ENCODE data around the gene WDFY4. TPM values are rescaled to one million over a fixed set of nuclear protein-coding genes. Genes with fewer than 3 reads are reported as not detected.

Gene WDFY4
- total and polyA plus RNA-seq, 2 of the 13 experiments (the other 11 are each of a cell fraction or from before 2014, with no cell fraction given): not detected

- no peak for FAIRE-seq
- H3K27me3 ChIP-seq (ENCODE audit: control insufficient read depth in 1 of 2, insufficient read depth in 2 of 2, low read length in 2 of 2): 0 out of 5 replicates have a peak, but pooled peaks cover 0 to 3% of the 10 kb centered on the region in 2 experiments
- no peak overlapping the region for H3K4me2 ChIP-seq (ENCODE audit: low read depth, low read length)
- TF ChIP-seq ZNF781 (CRISPR knock-in tag; IDR thresholded peaks at IDR 0.05; ENCODE audit: borderline replicate concordance, not compliant biosample characterization) (no peak), KAT8 (CRISPR knock-in tag; IDR thresholded peaks at IDR 0.05) (no peak), NR3C1 (CRISPR knock-in tag; IDR thresholded peaks at IDR 0.05) (no peak), GLI4 (CRISPR knock-in tag; IDR thresholded peaks at IDR 0.05; ENCODE audit: borderline replicate concordance) (no peak), HDAC1 (CRISPR knock-in tag; IDR thresholded peaks at IDR 0.05) (no peak), SKI (IDR thresholded peaks at IDR 0.05; ENCODE audit: partially characterized antibody) (no peak), AGO2 (optimal IDR thresholded peaks at IDR 0.05; ENCODE audit: low read depth, low read length) (no peak), GFI1 (CRISPR knock-in tag; IDR thresholded peaks at IDR 0.05; ENCODE audit: borderline replicate concordance) (no peak), PATZ1 (CRISPR knock-in tag; IDR thresholded peaks at IDR 0.05) (no peak), ZBED4 (CRISPR knock-in tag; IDR thresholded peaks at IDR 0.05; ENCODE audit: borderline replicate concordance) (no peak)
- TF ChIP-seq, protein P1, sequence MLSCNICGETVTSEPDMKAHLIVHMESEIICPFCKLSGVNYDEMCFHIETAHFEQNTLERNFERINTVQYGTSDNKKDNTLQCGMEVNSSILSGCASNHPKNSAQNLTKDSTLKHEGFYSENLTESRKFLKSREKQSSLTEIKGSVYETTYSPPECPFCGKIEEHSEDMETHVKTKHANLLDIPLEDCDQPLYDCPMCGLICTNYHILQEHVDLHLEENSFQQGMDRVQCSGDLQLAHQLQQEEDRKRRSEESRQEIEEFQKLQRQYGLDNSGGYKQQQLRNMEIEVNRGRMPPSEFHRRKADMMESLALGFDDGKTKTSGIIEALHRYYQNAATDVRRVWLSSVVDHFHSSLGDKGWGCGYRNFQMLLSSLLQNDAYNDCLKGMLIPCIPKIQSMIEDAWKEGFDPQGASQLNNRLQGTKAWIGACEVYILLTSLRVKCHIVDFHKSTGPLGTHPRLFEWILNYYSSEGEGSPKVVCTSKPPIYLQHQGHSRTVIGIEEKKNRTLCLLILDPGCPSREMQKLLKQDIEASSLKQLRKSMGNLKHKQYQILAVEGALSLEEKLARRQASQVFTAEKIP (CRISPR knock-in tag; IDR thresholded peaks at IDR 0.05; ENCODE audit: borderline replicate concordance): no peak
- TF ChIP-seq, protein P2, sequence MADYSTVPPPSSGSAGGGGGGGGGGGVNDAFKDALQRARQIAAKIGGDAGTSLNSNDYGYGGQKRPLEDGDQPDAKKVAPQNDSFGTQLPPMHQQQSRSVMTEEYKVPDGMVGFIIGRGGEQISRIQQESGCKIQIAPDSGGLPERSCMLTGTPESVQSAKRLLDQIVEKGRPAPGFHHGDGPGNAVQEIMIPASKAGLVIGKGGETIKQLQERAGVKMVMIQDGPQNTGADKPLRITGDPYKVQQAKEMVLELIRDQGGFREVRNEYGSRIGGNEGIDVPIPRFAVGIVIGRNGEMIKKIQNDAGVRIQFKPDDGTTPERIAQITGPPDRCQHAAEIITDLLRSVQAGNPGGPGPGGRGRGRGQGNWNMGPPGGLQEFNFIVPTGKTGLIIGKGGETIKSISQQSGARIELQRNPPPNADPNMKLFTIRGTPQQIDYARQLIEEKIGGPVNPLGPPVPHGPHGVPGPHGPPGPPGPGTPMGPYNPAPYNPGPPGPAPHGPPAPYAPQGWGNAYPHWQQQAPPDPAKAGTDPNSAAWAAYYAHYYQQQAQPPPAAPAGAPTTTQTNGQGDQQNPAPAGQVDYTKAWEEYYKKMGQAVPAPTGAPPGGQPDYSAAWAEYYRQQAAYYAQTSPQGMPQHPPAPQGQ (CRISPR knock-in tag; IDR thresholded peaks at IDR 0.05; ENCODE audit: borderline replicate concordance): no peak
- H3K9ac ChIP-seq (ENCODE audit: insufficient read depth, low read depth, low read length): no peak overlapping the region
- no peaks in the 10 kb centered on the region for H3K36me3 ChIP-seq (replicated peaks in 1 of 2; ENCODE audit: control insufficient read depth in 1 of 2, insufficient read depth in 2 of 2, low read length in 2 of 2)
- in situ Hi-C loops (cut with HindIII; ENCODE audit: extremely low pct_ligation_motif_present, low pct_unique_long_range_greater_than_20kb) (no loop called here), intact Hi-C loops (cut with micrococcal nuclease; ENCODE audit: unreplicated experiment) (no loop called here)
- H3K4me1 ChIP-seq (ENCODE audit: insufficient read depth, low read length): no peaks in the 10 kb centered on the region
- no TSS peak for BruUV-seq (replicated peaks)
- H4K20me1 ChIP-seq (ENCODE audit: insufficient read depth, low read length): no peaks in the 10 kb centered on the region
- no peaks in the 10 kb centered on the region for H3K79me2 ChIP-seq (ENCODE audit: insufficient read depth, low read length)
- no peak overlapping the region for H3K27ac ChIP-seq (ENCODE audit: extremely low read length, insufficient read depth, low read length)
- no peak overlapping the region for H3K4me3 ChIP-seq (replicated peaks in 1 of 3; ENCODE audit: insufficient read depth in 1 of 3, low read depth in 2 of 3, low read length in 3 of 3)
- no peak for DNase-seq (ENCODE audit: low spot score)
- H2AFZ ChIP-seq (ENCODE audit: low read length): no peak overlapping the region
- no peak for ATAC-seq
- 0% methylated on average over 2 of the region's 3 CpGs for WGBS (ENCODE audit: low lambda C conversion rate)
- ChIA-PET POLR2A (no interaction called here), CTCF (ENCODE audit: low intra/inter-chr PET ratio, low total read pairs) (no interaction called here)
- no peaks in the 10 kb centered on the region for H3K9me3 ChIP-seq (ENCODE audit: low read length)
Measured at GRCh38 chr10:48923748-48924147, 239.1 kb downstream of the WDFY4 start.

All from HepG2 (cell line).